WERI-Rb-1 (cell line): ENCODE data around the gene ANKRD35.

ENCODE experiments used
- DNase-seq: peaks from one replicate; pipeline ENCODE4 v3.0.0-alpha.2; 2020
- H3K27ac ChIP-seq: fragments of 250-450 bp; sonication (Bioruptor Pico); 2 replicates; pipeline ENCODE4 v1.5.1; 2020; ENCODE audit warnings: mild to moderate bottlenecking, moderate library complexity
- H3K27me3 ChIP-seq: fragments of 250-450 bp; sonication (Bioruptor Pico); 2 replicates; pipeline ENCODE4 v1.5.1; 2021; ENCODE audit warnings: mild to moderate bottlenecking, low read depth, moderate library complexity; ENCODE audit not compliant: insufficient read depth, severe bottlenecking
- H3K36me3 ChIP-seq: fragments of 250-450 bp; sonication (Bioruptor Pico); 2 replicates; pipeline ENCODE4 v1.5.1; 2020; ENCODE audit warnings: mild to moderate bottlenecking, moderate library complexity
- H3K4me3 ChIP-seq: 2 replicates; pipeline ENCODE4 v1.5.1; 2011; ENCODE audit warnings: low read depth, mild to moderate bottlenecking, control low read depth, low read length
- H3K9me3 ChIP-seq: fragments of 250-450 bp; sonication (Bioruptor Pico); 2 replicates; pipeline ENCODE4 v1.5.1; 2021; ENCODE audit warnings: mild to moderate bottlenecking, moderate library complexity; ENCODE audit not compliant: severe bottlenecking
- TF ChIP-seq, protein P1 (sequence below): IDR thresholded peaks from 2 replicates; pipeline ENCODE4 v1.5.1; 2011; ENCODE audit warnings: low read depth, mild to moderate bottlenecking, control low read depth, inconsistent platforms, low read length

ANKRD35 gene

GRCh38 chr1:145879775-145880174 is 5.9 kb downstream of the ANKRD35 start:
- no peak for DNase-seq
- TF ChIP-seq, protein P1, sequence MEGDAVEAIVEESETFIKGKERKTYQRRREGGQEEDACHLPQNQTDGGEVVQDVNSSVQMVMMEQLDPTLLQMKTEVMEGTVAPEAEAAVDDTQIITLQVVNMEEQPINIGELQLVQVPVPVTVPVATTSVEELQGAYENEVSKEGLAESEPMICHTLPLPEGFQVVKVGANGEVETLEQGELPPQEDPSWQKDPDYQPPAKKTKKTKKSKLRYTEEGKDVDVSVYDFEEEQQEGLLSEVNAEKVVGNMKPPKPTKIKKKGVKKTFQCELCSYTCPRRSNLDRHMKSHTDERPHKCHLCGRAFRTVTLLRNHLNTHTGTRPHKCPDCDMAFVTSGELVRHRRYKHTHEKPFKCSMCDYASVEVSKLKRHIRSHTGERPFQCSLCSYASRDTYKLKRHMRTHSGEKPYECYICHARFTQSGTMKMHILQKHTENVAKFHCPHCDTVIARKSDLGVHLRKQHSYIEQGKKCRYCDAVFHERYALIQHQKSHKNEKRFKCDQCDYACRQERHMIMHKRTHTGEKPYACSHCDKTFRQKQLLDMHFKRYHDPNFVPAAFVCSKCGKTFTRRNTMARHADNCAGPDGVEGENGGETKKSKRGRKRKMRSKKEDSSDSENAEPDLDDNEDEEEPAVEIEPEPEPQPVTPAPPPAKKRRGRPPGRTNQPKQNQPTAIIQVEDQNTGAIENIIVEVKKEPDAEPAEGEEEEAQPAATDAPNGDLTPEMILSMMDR, result no peak
- no peaks in the 10 kb centered on the region for H3K36me3 ChIP-seq
- H3K4me3 ChIP-seq, result no peak overlapping the region
- no peaks in the 10 kb centered on the region for H3K9me3 ChIP-seq
- H3K27ac ChIP-seq, result no peak overlapping the region
- H3K27me3 ChIP-seq, result peaks cover 2% of the 10 kb centered on the region

- H3K27ac ChIP-seq, result no peak overlapping the region
- TF ChIP-seq, protein P1, result no peak
- H3K27me3 ChIP-seq, result no peaks in the 10 kb centered on the region
- no peak for DNase-seq
- H3K36me3 ChIP-seq, result no peaks in the 10 kb centered on the region
- no peak overlapping the region for H3K4me3 ChIP-seq
- H3K9me3 ChIP-seq, result no peaks in the 10 kb centered on the region
Measured at GRCh38 chr1:145878724-145879123, 6.9 kb downstream of the ANKRD35 start.

DNA sequence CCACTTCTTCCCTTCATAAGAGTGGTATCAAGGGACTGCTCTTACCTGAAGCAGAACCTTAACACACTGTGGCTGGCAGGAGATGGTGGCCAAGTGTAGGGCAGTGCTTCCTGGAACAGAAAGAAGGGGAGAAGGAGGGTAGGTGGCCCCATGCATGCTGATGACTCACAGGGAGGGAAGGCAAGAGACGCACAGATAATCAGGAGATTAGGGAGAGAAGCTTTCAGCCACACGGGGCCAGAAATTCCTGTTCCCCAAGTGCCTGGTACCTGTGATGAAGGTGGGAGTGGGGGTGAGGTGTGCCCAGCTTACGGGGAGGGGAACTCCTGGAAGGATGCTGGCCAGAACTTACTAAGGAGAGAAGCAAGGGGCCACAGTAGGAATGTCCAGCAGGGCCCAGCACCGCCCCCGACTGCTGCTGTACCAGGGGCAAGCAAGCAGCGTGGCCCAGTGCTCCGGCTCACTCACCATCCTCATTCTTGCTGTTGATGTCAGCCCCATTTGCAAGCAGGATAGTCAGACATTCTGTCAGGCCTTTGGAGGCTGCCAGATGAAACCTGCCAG is 7.7 kb downstream of the ANKRD35 start:
- Histone ChIP-seq H3K9me3 (no peaks in the 10 kb centered on the region), H3K4me3 (no peak overlapping the region), H3K36me3 (no peaks in the 10 kb centered on the region), H3K27ac (no peak overlapping the region), H3K27me3 (no peaks in the 10 kb centered on the region)
- TF ChIP-seq, protein P1, result no peak
- no peak for DNase-seq

DNA sequence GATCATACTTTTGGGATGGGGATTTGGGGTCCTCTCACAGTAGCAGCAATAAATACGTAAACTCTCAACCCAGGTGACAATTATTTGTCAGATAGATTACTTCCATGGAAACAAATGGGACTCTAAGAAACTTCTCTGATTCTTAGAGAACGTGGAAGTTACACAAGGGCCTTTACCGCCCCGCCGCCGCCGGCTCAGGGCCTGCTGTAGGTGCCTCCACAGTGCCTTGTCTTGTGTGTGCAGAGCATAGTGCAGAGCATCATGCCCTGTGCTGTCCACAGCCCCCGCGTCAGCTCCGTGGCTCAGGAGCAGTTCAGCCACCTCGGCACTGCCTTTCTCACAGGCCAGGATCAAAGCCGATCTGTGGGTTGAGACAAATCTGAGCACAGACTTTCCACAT is 11.0 kb downstream of the ANKRD35 start:
- Histone ChIP-seq H3K4me3 (no peak overlapping the region), H3K9me3 (no peaks in the 10 kb centered on the region), H3K27ac (no peak overlapping the region), H3K36me3 (no peaks in the 10 kb centered on the region), H3K27me3 (no peaks in the 10 kb centered on the region)
- no peak for DNase-seq
- TF ChIP-seq, protein P1, result no peak

DNA sequence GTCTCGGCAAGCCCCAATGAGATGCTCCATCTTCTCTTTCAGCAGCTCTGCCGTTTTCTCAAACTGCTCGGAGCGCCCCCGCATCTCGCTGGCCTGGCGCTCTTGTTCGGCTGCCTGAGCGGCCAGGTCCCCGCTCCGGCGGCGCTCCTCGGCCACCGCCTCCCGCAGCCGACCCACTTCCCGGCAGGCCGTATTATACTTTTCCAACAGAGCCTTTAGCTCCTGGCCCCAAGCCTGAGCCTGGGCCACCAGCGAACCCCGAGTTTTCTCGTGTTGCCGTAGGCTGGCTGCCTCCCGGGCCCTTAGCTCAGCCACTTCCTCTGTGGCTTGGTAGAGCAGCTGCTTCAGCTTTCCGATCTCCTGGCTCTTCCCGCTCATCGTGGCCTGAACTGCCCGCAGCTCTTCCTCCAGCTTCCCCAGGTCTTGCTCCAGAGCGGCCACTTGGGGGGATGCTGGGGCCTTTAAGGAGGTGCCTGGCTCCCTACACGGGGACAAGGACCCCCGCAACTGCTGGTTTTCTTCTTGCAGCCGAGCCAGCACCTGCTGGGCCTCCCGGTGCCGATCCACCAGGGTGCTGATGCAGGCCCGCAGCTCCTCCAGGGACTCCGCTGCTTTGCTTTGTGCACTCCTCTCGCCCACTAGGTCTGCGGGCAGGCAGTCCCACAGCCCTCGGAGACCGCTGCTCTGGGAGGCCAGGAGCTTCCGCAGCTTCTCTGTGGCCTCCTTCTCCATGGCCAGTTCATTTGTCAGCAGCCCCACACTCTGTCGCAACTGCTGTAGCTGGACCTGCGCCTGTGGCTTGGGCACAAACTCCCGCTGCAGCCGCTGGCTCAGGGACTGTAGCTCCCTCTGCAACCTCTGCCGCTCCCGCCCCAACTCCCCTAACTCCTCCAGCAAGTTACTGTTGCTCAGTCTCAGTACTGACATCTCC is 13.4 kb downstream of the ANKRD35 start:
- no peaks in the 10 kb centered on the region for H3K36me3 ChIP-seq
- no peaks in the 10 kb centered on the region for H3K9me3 ChIP-seq
- DNase-seq, result no peak
- no peak overlapping the region for H3K4me3 ChIP-seq
- H3K27ac ChIP-seq, result no peak overlapping the region
- no peaks in the 10 kb centered on the region for H3K27me3 ChIP-seq
- TF ChIP-seq, protein P1, result no peak
